A673 (cell line): ENCODE results near the gene YARS2. TPM values are rescaled to one million over a fixed set of nuclear protein-coding genes. Genes with fewer than 3 reads are reported as not detected.

Experiments
- BruUV-seq: library from RNA; stranded (reverse); fragments of 400-500 nt; replicated peaks from 2 replicates; lab custom pipeline; 2021; lab: Mats Ljungman, UMichigan
- CTCF ChIA-PET: fragments of 300-600 bp; sonication (Branson Sonifier 250); formaldehyde crosslinking; loops from one replicate; lab custom pipeline; 2022; ENCODE audit warnings: antibody characterized with exemption; lab: Charles Lee
- POLR2A ChIA-PET: fragments of 300-600 bp; sonication (Branson Sonifier 250); formaldehyde crosslinking; loops from one replicate; lab custom pipeline; 2022; ENCODE audit warnings: antibody characterized with exemption; ENCODE audit not compliant: low non-redundant PET; lab: Charles Lee
- DNase-seq: peaks from one replicate; pipeline ENCODE4 v3.0.0-alpha.2; 2015; ENCODE audit warnings: low spot score
- H3K27ac ChIP-seq: fragments of 200-600 bp; sonication (generic); 2 replicates; pipeline ENCODE4 v1.5.1; 2016; ENCODE audit warnings: mixed run types, low read depth, mild to moderate bottlenecking, mixed read lengths, antibody characterized with exemption, low read length; ENCODE audit not compliant: poor library complexity, severe bottlenecking
- H3K27me3 ChIP-seq: fragments of 200-600 bp; sonication (generic); replicated peaks from 2 replicates; pipeline ENCODE4 v1.6.1; 2017; ENCODE audit warnings: mixed run types, low read depth, mild to moderate bottlenecking, mixed read lengths, antibody characterized with exemption, low read length; ENCODE audit not compliant: insufficient read depth, poor library complexity
- H3K36me3 ChIP-seq: fragments of 200-600 bp; sonication (generic); 2 replicates; pipeline ENCODE4 v1.6.1; 2016; ENCODE audit warnings: mixed run types, mild to moderate bottlenecking, mixed read lengths, antibody characterized with exemption, low read length; ENCODE audit not compliant: insufficient read depth, poor library complexity, severe bottlenecking
- H3K4me1 ChIP-seq: fragments of 200-600 bp; sonication (generic); 2 replicates; pipeline ENCODE4 v1.6.1; 2017; ENCODE audit warnings: mixed run types, mild to moderate bottlenecking, mixed read lengths, antibody characterized with exemption, low read length; ENCODE audit not compliant: insufficient read depth, poor library complexity, severe bottlenecking
- H3K4me3 ChIP-seq: fragments of 200-600 bp; sonication (generic); 2 replicates; pipeline ENCODE4 v1.5.1; 2016; ENCODE audit warnings: low read depth, mixed run types, mild to moderate bottlenecking, mixed read lengths, low read length; ENCODE audit not compliant: poor library complexity, severe bottlenecking
- H3K9me3 ChIP-seq: fragments of 200-600 bp; sonication (generic); 2 replicates; pipeline ENCODE4 v1.6.1; 2016; ENCODE audit warnings: mixed run types, low read depth, mild to moderate bottlenecking, mixed read lengths, antibody characterized with exemption, low read length; ENCODE audit not compliant: poor library complexity, severe bottlenecking
- EZH2 ChIP-seq: fragments of 200-600 bp; sonication (generic); IDR thresholded peaks from 2 replicates; pipeline ENCODE4 v1.6.1; 2017; ENCODE audit warnings: borderline replicate concordance, low read depth, mild to moderate bottlenecking, mixed read lengths, antibody characterized with exemption, low read length; ENCODE audit not compliant: poor library complexity, severe bottlenecking
- intact Hi-C: fragments of 100-400 bp; cut with micrococcal nuclease; formaldehyde crosslinking; loops from one replicate; pipeline ENCODE4 v1.10.0; 2022; ENCODE audit not compliant: unreplicated experiment
- total RNA-seq: library from RNA; stranded (reverse); gene quantifications from 2 replicates; pipeline ENCODE4 v1.2.3, GENCODE V29; 2021
- TF ChIP-seq, protein P1 (sequence below): fragments of 300-800, 200-600 bp; sonication (generic); conservative IDR thresholded peaks from 2 replicates; pipeline ENCODE4 v1.5.1; 2017; ENCODE audit warnings: low read depth, mild to moderate bottlenecking, antibody characterized with exemption, low read length, moderate library complexity, mixed read lengths

YARS2 gene
- total RNA-seq, 1 experiment from 2014 or later, result 29.4 TPM

DNA sequence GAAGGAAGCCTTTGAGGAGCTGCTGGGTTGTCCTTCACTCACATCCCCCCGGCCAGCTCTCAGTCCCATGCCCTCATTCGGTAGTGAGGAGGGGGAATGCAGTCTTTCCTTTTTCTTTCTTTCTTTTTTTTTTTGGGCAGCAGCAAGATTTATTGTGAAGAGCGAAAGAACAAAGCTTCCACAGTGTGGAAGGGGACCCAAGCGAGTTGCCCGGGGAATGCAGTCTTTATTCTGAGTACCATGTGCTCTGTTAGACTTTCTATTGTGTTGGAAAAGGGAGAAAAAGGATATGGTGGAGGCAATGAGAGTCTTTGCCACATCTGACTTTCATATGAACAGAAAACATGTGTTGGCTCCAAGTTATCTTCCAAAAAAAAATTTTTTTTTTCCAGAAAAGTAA, 29.9 kb upstream of the YARS2 start:
- Histone ChIP-seq H3K27ac (no peak overlapping the region), H3K36me3 (no peaks in the 10 kb centered on the region), H3K4me3 (no peak overlapping the region), H3K9me3 (no peaks in the 10 kb centered on the region), H3K4me1 (no peaks in the 10 kb centered on the region), H3K27me3 (no peaks in the 10 kb centered on the region)
- BruUV-seq, result no TSS peak
- CTCF ChIA-PET, result interaction anchor here (0.7 kb wide), 1 partner anchor 30 kb away, joined by 3 read pairs; the partner anchor contains the start of gene YARS2
- DNase-seq, result no peak
- POLR2A ChIA-PET, result no interaction called here
- intact Hi-C loops, result no loop called here
- TF ChIP-seq EZH2, result no peak

DNA sequence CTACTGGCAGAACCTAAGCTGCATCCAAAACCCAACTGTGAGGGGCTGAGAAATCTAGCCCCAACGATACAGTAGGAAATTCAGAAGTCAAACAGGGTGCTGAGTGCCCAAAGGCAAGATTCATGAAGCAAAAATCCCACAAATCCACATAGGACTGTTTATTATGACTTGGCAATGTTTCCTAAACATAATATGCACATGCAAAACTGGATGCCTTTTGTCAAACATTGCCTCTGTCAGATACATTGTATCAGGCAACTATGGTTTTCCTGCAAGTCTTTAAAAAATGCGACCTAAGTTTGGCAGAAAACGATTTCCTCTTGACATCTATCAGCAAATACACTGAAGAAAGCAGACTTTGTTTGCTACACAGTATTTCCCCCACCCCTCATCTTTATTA, 27.3 kb upstream of the YARS2 start:
- H3K36me3 ChIP-seq, result no peaks in the 10 kb centered on the region
- CTCF ChIA-PET, result no interaction called here

DNA sequence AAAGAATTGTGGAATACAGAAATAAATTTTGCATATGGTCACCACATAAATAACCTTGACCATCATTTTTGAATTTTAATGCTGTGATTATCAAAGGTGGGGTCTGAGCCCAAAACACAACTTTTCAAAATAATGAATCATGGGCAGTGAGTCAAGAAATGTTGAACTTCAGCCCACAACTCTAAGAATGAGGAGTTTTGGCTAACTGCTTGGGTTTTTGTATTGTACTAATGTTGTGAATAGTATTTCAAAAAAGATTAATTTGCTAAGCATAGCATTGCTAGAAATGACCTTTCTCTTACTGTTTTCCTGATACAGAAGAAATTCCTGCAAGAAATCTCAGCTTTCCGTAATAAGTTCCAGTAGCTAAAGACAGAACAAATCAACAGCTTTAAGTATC, 24.4 kb upstream of the YARS2 start:
- BruUV-seq, result no TSS peak
- Histone ChIP-seq H3K9me3 (no peaks in the 10 kb centered on the region), H3K36me3 (no peaks in the 10 kb centered on the region), H3K27ac (no peak overlapping the region), H3K27me3 (peaks cover 29% of the 10 kb centered on the region), H3K4me3 (no peak overlapping the region), H3K4me1 (no peaks in the 10 kb centered on the region)
- DNase-seq, result no peak
- TF ChIP-seq, protein P1, sequence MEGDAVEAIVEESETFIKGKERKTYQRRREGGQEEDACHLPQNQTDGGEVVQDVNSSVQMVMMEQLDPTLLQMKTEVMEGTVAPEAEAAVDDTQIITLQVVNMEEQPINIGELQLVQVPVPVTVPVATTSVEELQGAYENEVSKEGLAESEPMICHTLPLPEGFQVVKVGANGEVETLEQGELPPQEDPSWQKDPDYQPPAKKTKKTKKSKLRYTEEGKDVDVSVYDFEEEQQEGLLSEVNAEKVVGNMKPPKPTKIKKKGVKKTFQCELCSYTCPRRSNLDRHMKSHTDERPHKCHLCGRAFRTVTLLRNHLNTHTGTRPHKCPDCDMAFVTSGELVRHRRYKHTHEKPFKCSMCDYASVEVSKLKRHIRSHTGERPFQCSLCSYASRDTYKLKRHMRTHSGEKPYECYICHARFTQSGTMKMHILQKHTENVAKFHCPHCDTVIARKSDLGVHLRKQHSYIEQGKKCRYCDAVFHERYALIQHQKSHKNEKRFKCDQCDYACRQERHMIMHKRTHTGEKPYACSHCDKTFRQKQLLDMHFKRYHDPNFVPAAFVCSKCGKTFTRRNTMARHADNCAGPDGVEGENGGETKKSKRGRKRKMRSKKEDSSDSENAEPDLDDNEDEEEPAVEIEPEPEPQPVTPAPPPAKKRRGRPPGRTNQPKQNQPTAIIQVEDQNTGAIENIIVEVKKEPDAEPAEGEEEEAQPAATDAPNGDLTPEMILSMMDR, result no peak
- TF ChIP-seq EZH2, result no peak
- POLR2A ChIA-PET, result no interaction called here
- intact Hi-C loops, result loop anchor here (1.0 kb wide), 1 partner anchor 35 kb away; no protein-coding TSS in a partner anchor
- CTCF ChIA-PET, result no interaction called here

More for the DNA sequence above, 27.3 kb upstream of the YARS2 start:
- no peak overlapping the region for H3K27ac ChIP-seq
- H3K4me3 ChIP-seq, result no peak overlapping the region
- TF ChIP-seq EZH2, result no peak
- TF ChIP-seq, protein P1, result no peak
- H3K4me1 ChIP-seq, result no peaks in the 10 kb centered on the region
- no peak for DNase-seq
- no peaks in the 10 kb centered on the region for H3K9me3 ChIP-seq
- intact Hi-C loops, result no loop called here
- POLR2A ChIA-PET, result no interaction called here
- BruUV-seq, result no TSS peak
- peaks cover 17% of the 10 kb centered on the region for H3K27me3 ChIP-seq

DNA sequence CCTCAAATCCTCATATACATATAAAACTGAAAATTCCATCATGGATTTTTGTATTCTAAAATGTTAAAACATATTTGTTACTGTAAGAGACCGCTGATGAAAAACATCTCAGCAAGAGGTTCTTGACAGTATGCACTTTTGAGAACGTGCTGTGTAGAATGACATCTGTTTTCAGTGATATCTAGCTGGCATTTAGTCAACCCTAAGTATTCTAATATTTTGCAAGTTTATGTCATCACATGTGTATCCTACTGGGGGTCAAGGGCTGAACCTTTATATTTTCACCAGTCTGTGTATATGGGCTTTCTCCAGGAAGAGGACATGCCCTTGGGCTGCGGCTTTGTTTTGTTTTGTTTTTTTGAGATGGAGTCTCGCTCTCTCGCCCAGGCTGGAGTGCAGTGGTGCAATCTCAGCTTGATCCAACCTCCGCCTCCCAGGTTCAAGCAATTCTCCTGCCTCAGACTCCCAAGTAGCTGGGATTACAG, 22.0 kb upstream of the YARS2 start:
- peaks cover 30% of the 10 kb centered on the region for H3K27me3 ChIP-seq
- CTCF ChIA-PET, result no interaction called here
- TF ChIP-seq, protein P1, result no peak
- no peak for TF ChIP-seq EZH2
- H3K9me3 ChIP-seq, result no peaks in the 10 kb centered on the region
- no peak overlapping the region for H3K27ac ChIP-seq
- no peak for DNase-seq
- H3K36me3 ChIP-seq, result no peaks in the 10 kb centered on the region
- H3K4me3 ChIP-seq, result no peak overlapping the region
- no peaks in the 10 kb centered on the region for H3K4me1 ChIP-seq
- intact Hi-C loops, result no loop called here
- BruUV-seq, result no TSS peak
- POLR2A ChIA-PET, result no interaction called here
